GM15510 (cell line): ENCODE data around the gene SALL2.

ENCODE experiments used
- POLR2A ChIP-seq: IDR thresholded peaks from 3 replicates; pipeline ENCODE4 v1.6.1; 2011; ENCODE audit warnings: borderline replicate concordance; ENCODE audit not compliant: insufficient read length; ENCODE audit errors: extremely low read depth

The SALL2 gene

GRCh38 chr14:21525962-21526671 lies at the start of gene SALL2:
Gene SALL2 (minus strand): TSS chr14:21526346. CDS start chr14:21526127, 219 bp downstream.
- TF ChIP-seq POLR2A: no peak

GRCh38 chr14:21575661-21576060 lies 49.5 kb upstream of the SALL2 start:
- no peak for TF ChIP-seq POLR2A

GRCh38 chr14:21572604-21573003 lies 46.5 kb upstream of the SALL2 start:
- TF ChIP-seq POLR2A: no peak

GRCh38 chr14:21558703-21559170 lies 32.6 kb upstream of the SALL2 start:
- no peak for TF ChIP-seq POLR2A

- TF ChIP-seq POLR2A: no peak
Observed at GRCh38 chr14:21557084-21557901, 31.1 kb upstream of the SALL2 start.

- no peak for TF ChIP-seq POLR2A
Observed at GRCh38 chr14:21556378-21557083, 30.4 kb upstream of the SALL2 start.

- TF ChIP-seq POLR2A: no peak
Observed at GRCh38 chr14:21553266-21553665, 27.1 kb upstream of the SALL2 start.

GRCh38 chr14:21543963-21544362 lies 17.8 kb upstream of the SALL2 start:
- no peak for TF ChIP-seq POLR2A

- TF ChIP-seq POLR2A: no peak
Observed at GRCh38 chr14:21543521-21543960, 17.4 kb upstream of the SALL2 start.

- no peak for TF ChIP-seq POLR2A
Observed at GRCh38 chr14:21541413-21542074, 15.4 kb upstream of the SALL2 start.

- TF ChIP-seq POLR2A: no peak
Observed at GRCh38 chr14:21539189-21539940, 13.2 kb upstream of the SALL2 start.

- TF ChIP-seq POLR2A: no peak
Observed at GRCh38 chr14:21537090-21537424, 10.9 kb upstream of the SALL2 start.

- TF ChIP-seq POLR2A: no peak
Observed at GRCh38 chr14:21536418-21537089, 10.4 kb upstream of the SALL2 start.

- no peak for TF ChIP-seq POLR2A
Observed at GRCh38 chr14:21535545-21536417, 9.6 kb upstream of the SALL2 start.
